HCT116 (cell line): ENCODE measurements around the gene CDK10.

Experiments
- CBX3 ChIP-seq: IDR thresholded peaks from 2 replicates; pipeline ENCODE4 v1.6.1; 2012; ENCODE audit warnings: low read depth
- CEBPB ChIP-seq: IDR thresholded peaks from 2 replicates; pipeline ENCODE4 v1.6.1; 2012; ENCODE audit warnings: low read depth
- CTCF ChIP-seq, 3 experiments: fragments of 200-600 bp in 1 of 3; sonication (generic) in 1 of 3; IDR thresholded peaks in 2 of 3; conservative IDR thresholded peaks in 1 of 3; 2 replicates each; pipeline ENCODE4 v1.5.1; 2012 to 2017; ENCODE audit warnings: low read depth in 2 of 3, low read length in 2 of 3, antibody characterized with exemption in 1 of 3, borderline replicate concordance in 1 of 3, control low read depth in 1 of 3, mild to moderate bottlenecking in 1 of 3, mixed read lengths in 1 of 3, mixed run types in 1 of 3, moderate library complexity in 1 of 3; ENCODE audit not compliant: insufficient read depth in 1 of 3
- EZH2phosphoT487 ChIP-seq: fragments of 200-600 bp; IDR thresholded peaks from 2 replicates; pipeline ENCODE4 v1.6.1; 2018; ENCODE audit warnings: antibody characterized with exemption, borderline replicate concordance
- POLR2A ChIP-seq: IDR thresholded peaks from 2 replicates; pipeline ENCODE4 v1.7.0; 2011; ENCODE audit warnings: borderline replicate concordance; ENCODE audit not compliant: insufficient read depth, insufficient read length; ENCODE audit errors: extremely low read depth
- RAD21 ChIP-seq: IDR thresholded peaks from 2 replicates; pipeline ENCODE4 v1.6.1; 2012; ENCODE audit warnings: low read depth, mild to moderate bottlenecking
- SIN3A ChIP-seq: IDR thresholded peaks from 2 replicates; pipeline ENCODE4 v1.6.1; 2012; ENCODE audit warnings: low read depth
- YY1 ChIP-seq: IDR thresholded peaks from 2 replicates; pipeline ENCODE4 v1.6.1; 2011; ENCODE audit warnings: low read length, low read depth, moderate library complexity, mild to moderate bottlenecking; ENCODE audit not compliant: insufficient replicate concordance; ENCODE audit errors: extremely low read depth
- ZBTB33 ChIP-seq: IDR thresholded peaks from 2 replicates; pipeline ENCODE4 v1.6.1; 2011; ENCODE audit warnings: mild to moderate bottlenecking, low read length, moderate library complexity; ENCODE audit not compliant: insufficient replicate concordance; ENCODE audit errors: extremely low read depth

- TF ChIP-seq RAD21: no peak
- no peak for TF ChIP-seq SIN3A
- TF ChIP-seq CEBPB: no peak
- no peak for TF ChIP-seq EZH2phosphoT487
- TF ChIP-seq CTCF (IDR thresholded peaks at IDR 0.05 in 2 of 3, conservative IDR thresholded peaks at IDR 0.05 in 1 of 3; ENCODE audit: borderline replicate concordance in 1 of 3, insufficient read depth in 1 of 3, low read depth in 2 of 3, low read length in 2 of 3): no peak
- TF ChIP-seq POLR2A: no peak
- no peak for TF ChIP-seq CBX3
- TF ChIP-seq YY1: no peak
- no peak for TF ChIP-seq ZBTB33
These were observed 42.7 kb upstream of the CDK10 start for GRCh38 chr16:89643769-89644300.
